K562 (cell line): ENCODE results near the gene LRRC27. TPM values are rescaled to one million over a fixed set of nuclear protein-coding genes. Genes with fewer than 3 reads are reported as not detected.

Experiments
- ATAC-seq: fragments of 200-7000 bp; cut with Tn5 transposase; 3 replicates; pipeline ENCODE4 v1.9.1; 2020; ENCODE audit warnings: moderate library complexity
- BruUV-seq: library from RNA; stranded (reverse); fragments of 400-500 nt; replicated peaks from 2 replicates; lab custom pipeline; 2021; lab: Mats Ljungman, UMichigan
- CTCF ChIA-PET: fragments of 300-600 bp; formaldehyde crosslinking; extraction: SDS; loops from one replicate; lab custom pipeline; 2021; ENCODE audit warnings: low intra/inter-chr PET ratio; lab: Yijun Ruan, JAX
- POLR2A ChIA-PET: fragments of 300-600, 350-650 bp; sonication (Branson Sonifier 250); formaldehyde crosslinking; extraction: SDS; loops from one replicate; lab custom pipeline; 2021; ENCODE audit warnings: antibody characterized with exemption, inconsistent platforms; lab: Yijun Ruan, JAX
- DNase-seq, 4 experiments: peaks; one replicate each; pipeline versions ENCODE4 v3.0.0 to v3.0.0-alpha.2; 2011 to 2018; ENCODE audit warnings: low spot score in 3 of 4, mixed read lengths in 3 of 4; ENCODE audit errors: extremely low read depth in 1 of 4
- FAIRE-seq: peaks from 2 replicates; lab custom pipeline; 2011; peaks lifted over from hg19 to GRCh38; lab: Jason Lieb, UNC
- H2AFZ ChIP-seq: 2 replicates; pipeline ENCODE4 v1.6.0; 2011; ENCODE audit warnings: low read depth, low read length, control low read depth, inconsistent platforms
- H3K27ac ChIP-seq: fragments of 200-600 bp; 3 replicates; pipeline ENCODE4 v1.8.0; 2011; ENCODE audit warnings: low read depth, mild to moderate bottlenecking, control low read depth, inconsistent platforms, low read length, moderate library complexity, mixed read lengths; ENCODE audit errors: extremely low read depth
- H3K27me3 ChIP-seq, 2 experiments: fragments of 300-600 bp in 1 of 2; 2 replicates in 1 of 2; 3 replicates in 1 of 2; pipeline versions ENCODE4 v1.6.0 to v1.8.0; 2011; ENCODE audit warnings: inconsistent platforms in 2 of 2, low read length in 2 of 2, mild to moderate bottlenecking in 1 of 2, mixed read lengths in 1 of 2, moderate library complexity in 1 of 2; ENCODE audit not compliant: control insufficient read depth in 2 of 2, insufficient read depth in 2 of 2
- H3K36me3 ChIP-seq: fragments of 300-600 bp; 3 replicates; pipeline ENCODE4 v1.8.0; 2011; ENCODE audit warnings: mild to moderate bottlenecking, low read length, inconsistent platforms; ENCODE audit not compliant: control insufficient read depth, insufficient read depth
- H3K4me1 ChIP-seq, 2 experiments: fragments of 200-600 bp in 1 of 2; replicated peaks in 1 of 2; 2 replicates in 1 of 2; 3 replicates in 1 of 2; pipeline versions ENCODE4 v1.5.1 to v1.8.0; 2011; ENCODE audit warnings: inconsistent platforms in 2 of 2, low read length in 2 of 2, mild to moderate bottlenecking in 1 of 2, mixed read lengths in 1 of 2, moderate library complexity in 1 of 2; ENCODE audit not compliant: control insufficient read depth in 2 of 2, insufficient read depth in 2 of 2
- H3K4me2 ChIP-seq: 2 replicates; pipeline ENCODE4 v1.6.1; 2011; ENCODE audit warnings: low read length, control low read depth, inconsistent platforms, mixed read lengths; ENCODE audit not compliant: insufficient read depth
- H3K4me3 ChIP-seq: fragments of 200-600 bp; sonication (generic), shearing (Covaris generic); 2 replicates; pipeline ENCODE4 v1.5.1; 2016; ENCODE audit warnings: control low read depth, inconsistent platforms
- H3K79me2 ChIP-seq: fragments of 200-600 bp; 3 replicates; pipeline ENCODE4 v1.8.0; 2011; ENCODE audit warnings: low read length, inconsistent platforms; ENCODE audit not compliant: control insufficient read depth, insufficient read depth
- H3K9ac ChIP-seq, 2 experiments: 2 replicates each; pipeline versions ENCODE4 v1.6.0 to v1.6.1; 2011; ENCODE audit warnings: low read depth in 2 of 2, low read length in 2 of 2, control low read depth in 1 of 2, inconsistent platforms in 1 of 2, mild to moderate bottlenecking in 1 of 2, mixed read lengths in 1 of 2; ENCODE audit not compliant: insufficient read depth in 1 of 2
- H3K9me1 ChIP-seq: one replicate; pipeline ENCODE4 v1.6.0; 2011; ENCODE audit warnings: inconsistent platforms, mild to moderate bottlenecking, low read length, moderate library complexity; ENCODE audit not compliant: control insufficient read depth, insufficient read depth
- H3K9me3 ChIP-seq: replicated peaks from 2 replicates; pipeline ENCODE4 v1.5.1; 2011; ENCODE audit warnings: low read depth, low read length, inconsistent platforms; ENCODE audit not compliant: control insufficient read depth, insufficient read depth
- H4K20me1 ChIP-seq: replicated peaks from 2 replicates; pipeline ENCODE4 v1.6.1; 2011; ENCODE audit warnings: low read length, inconsistent platforms, mixed read lengths; ENCODE audit not compliant: control insufficient read depth, insufficient read depth
- MBD2 ChIP-seq: sonication (generic); IDR thresholded peaks from 2 replicates; pipeline ENCODE4 v1.6.1; 2016; ENCODE audit warnings: low read depth, borderline replicate concordance
- MYBL2 ChIP-seq, 2 experiments: fragments of 450-650 bp in 1 of 2; sonication (generic) in 1 of 2; formaldehyde crosslinking in 1 of 2; IDR thresholded peaks; 2 replicates each; pipeline versions ENCODE4 v1.6.1 to v1.8.1; 2017 to 2022; ENCODE audit warnings: borderline replicate concordance in 1 of 2, inconsistent platforms in 1 of 2, low read depth in 1 of 2, mild to moderate bottlenecking in 1 of 2, missing genetic modification reagents in 1 of 2, moderate library complexity in 1 of 2
- PKNOX1 ChIP-seq: fragments of 450-650 bp; IDR thresholded peaks from 2 replicates; pipeline ENCODE4 v1.6.1; 2016
- USF1 ChIP-seq: sonication (generic); formaldehyde crosslinking; IDR thresholded peaks from 2 replicates; pipeline ENCODE4 v1.9.0; 2022; ENCODE audit warnings: mild to moderate bottlenecking, missing genetic modification reagents
- VEZF1 ChIP-seq: fragments of 200-800 bp; sonication (Bioruptor generic); IDR thresholded peaks from 2 replicates; pipeline ENCODE4 v1.6.1; 2017; ENCODE audit warnings: missing genetic modification characterization, missing compliant biosample characterization
- ZNF511 ChIP-seq: sonication (generic); formaldehyde crosslinking; IDR thresholded peaks from 2 replicates; pipeline ENCODE4 v1.8.0; 2022; ENCODE audit warnings: mild to moderate bottlenecking, missing genetic modification reagents
- ZNF655 ChIP-seq: fragments of 250-450 bp; sonication (Bioruptor Pico); IDR thresholded peaks from 2 replicates; pipeline ENCODE4 v1.5.0; 2021
- WGBS: fragments of 100-300 bp; shearing (Covaris generic); methylation state at CpG from one replicate; pipeline ENCODE4 v1.1.6; 2016; ENCODE audit warnings: low coverage, mixed read lengths; ENCODE audit not compliant: insufficient coverage; ENCODE audit errors: missing lambda C conversion rate; 5-methylcytosine and 5-hydroxymethylcytosine counted together
- in situ Hi-C: fragments of 300-500 bp; cut with MboI; formaldehyde crosslinking; loops from 4 replicates; pipeline ENCODE4 v1.15.0; 2018; ENCODE audit warnings: inconsistent platforms, mixed read lengths
- intact Hi-C: fragments of 100-400 bp; cut with micrococcal nuclease; formaldehyde crosslinking; loops from 2 replicates; pipeline ENCODE4 v1.14.2; 2022
- polyA plus RNA-seq, 8 experiments: library from polyadenylated mRNA; depleted of rRNA in 4 of 8; stranded (reverse) in 5 of 8; unstranded in 3 of 8; fragments of >200 nt; fragmentation: Nextera tagmentation in 2 of 8; fragmentation: Illumina TruSeq in 1 of 8; extraction: Ambion mirVana in 2 of 8; extraction: Trizol in 1 of 8; gene quantifications; 2 replicates each; pipeline versions ENCODE4 v1.2.1 to v1.2.3, GENCODE V29; 2011 to 2014; ENCODE audit warnings: inconsistent platforms in 1 of 8, missing spikeins in 1 of 8
- total RNA-seq, 7 experiments: library from RNA; depleted of rRNA in 6 of 7; stranded (reverse); fragments of >200 nt in 6 of 7; fragmentation: Illumina TruSeq in 2 of 7; extraction: Trizol in 2 of 7; gene quantifications; 2 replicates each; pipeline versions ENCODE4 v1.2.1 to v1.2.3, GENCODE V29; 2011 to 2021; ENCODE audit warnings: low replicate concordance in 1 of 7

The LRRC27 gene
- total and polyA plus RNA-seq, 9 of the 15 experiments (the other 6 are each of a cell fraction or from before 2014, with no cell fraction given), result 0.10 to 2.7 (median 1.4) TPM

GRCh38 chr10:132345345-132345744 is 13.4 kb downstream of the LRRC27 start:
- Histone ChIP-seq H3K9me3 (no peaks in the 10 kb centered on the region), H3K27me3 (no peaks in the 10 kb centered on the region), H4K20me1 (no peaks in the 10 kb centered on the region), H3K27ac (no peak overlapping the region), H3K9me1 (no peaks in the 10 kb centered on the region), H3K36me3 (no peaks in the 10 kb centered on the region), H3K9ac (no peak overlapping the region; a peak in 1 of 4 replicates), H3K4me1 (no peaks in the 10 kb centered on the region; a peak in 2 of 5 replicates), H2AFZ (no peak overlapping the region), H3K4me2 (no peak overlapping the region), H3K4me3 (no peak overlapping the region), H3K79me2 (no peaks in the 10 kb centered on the region)
- intact Hi-C loops (no loop called here), in situ Hi-C loops (loop anchor here (5.0 kb wide), 1 partner anchor 123 kb away; no protein-coding TSS in a partner anchor)
- no TSS peak for BruUV-seq
- no peak for FAIRE-seq
- WGBS, result 42% methylated on average over 7 of the region's 7 CpGs
- ChIA-PET CTCF (no interaction called here), POLR2A (no interaction called here)
- no peak for DNase-seq
- TF ChIP-seq MYBL2 (IDR thresholded peaks at IDR 0.05; ENCODE audit: low read depth) (no peak), MYBL2 (CRISPR knock-in tag; IDR thresholded peaks at IDR 0.05; ENCODE audit: borderline replicate concordance) (no peak), PKNOX1 (no peak), MBD2 (no peak), USF1 (CRISPR knock-in tag) (no peak), VEZF1 (no peak), ZNF655 (CRISPR knock-in tag) (no peak), ZNF511 (CRISPR knock-in tag) (no peak)
- no peak for ATAC-seq
